ENCODE measurements around the gene CCT8. TPM values are rescaled to one million over a fixed set of nuclear protein-coding genes. Genes with fewer than 3 reads are reported as not detected.

Gene CCT8
- polyA plus RNA-seq, 1 donor from 2014 or later, result 249 TPM

DNA sequence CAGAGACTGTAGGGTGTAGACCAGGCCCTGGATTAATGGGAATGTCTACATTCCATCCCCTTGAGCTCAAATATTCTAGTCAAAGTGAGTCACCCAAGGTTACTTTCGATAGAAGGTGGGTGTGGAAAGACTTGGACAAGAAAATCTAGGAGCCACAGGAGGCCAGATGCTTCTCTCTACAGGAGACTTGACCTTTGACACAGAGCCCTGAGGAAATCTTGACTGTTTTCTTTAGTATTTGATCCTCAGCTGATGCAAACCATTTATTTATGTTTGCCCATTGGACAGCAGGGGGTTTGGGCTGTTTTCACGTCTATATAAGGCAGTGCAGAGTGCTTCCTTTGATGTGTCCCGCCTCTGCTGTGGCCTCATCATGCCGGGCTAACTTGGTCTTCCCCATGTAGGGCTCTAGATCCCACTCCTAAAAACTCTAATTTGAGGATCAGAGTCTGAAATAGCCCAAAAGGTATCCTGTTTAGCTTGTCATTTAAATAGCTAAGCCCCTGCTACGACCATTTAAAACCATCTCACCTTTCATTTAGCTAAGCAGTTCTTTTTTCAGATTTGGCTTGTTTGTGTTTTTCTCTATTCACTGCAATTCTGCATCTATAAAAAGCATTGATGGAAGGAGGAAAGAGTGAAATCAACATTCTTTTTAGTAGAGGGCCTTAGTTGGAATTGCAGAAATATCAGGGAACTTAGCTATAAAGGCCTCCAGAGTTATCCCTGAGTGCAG lies 41.5 kb upstream of the CCT8 start:
- TF ChIP-seq REST (IDR thresholded peaks at IDR 0.05; ENCODE audit: borderline replicate concordance) (no peak), SMC3 (conservative IDR thresholded peaks at IDR 0.05; ENCODE audit: poor library complexity) (no peak), MXI1 (conservative IDR thresholded peaks at IDR 0.05; ENCODE audit: poor library complexity, severe bottlenecking) (no peak), EZH2 (IDR thresholded peaks at IDR 0.05; ENCODE audit: borderline replicate concordance, insufficient read depth, low read length, poor library complexity, severe bottlenecking) (no peak), TAF1 (IDR thresholded peaks at IDR 0.05; ENCODE audit: low read depth) (no peak), POLR2AphosphoS5 (IDR thresholded peaks at IDR 0.05) (no peak), RAD21 (conservative IDR thresholded peaks at IDR 0.05) (no peak), CTCF (IDR thresholded peaks at IDR 0.05; ENCODE audit: poor library complexity, severe bottlenecking) (no peak), EP300 (conservative IDR thresholded peaks at IDR 0.05; ENCODE audit: poor library complexity, severe bottlenecking) (no peak)
- no peaks in the 10 kb centered on the region for H4K20me1 ChIP-seq (ENCODE audit: insufficient read depth)
- H3F3A ChIP-seq (ENCODE audit: insufficient read depth, low read length, poor library complexity, severe bottlenecking), result no peaks in the 10 kb centered on the region
- no peaks in the 10 kb centered on the region for H3K36me3 ChIP-seq (ENCODE audit: insufficient read depth, low read length)
- H3K4me2 ChIP-seq (ENCODE audit: low read length), result no peak overlapping the region
- no peaks in the 10 kb centered on the region for H3K27me3 ChIP-seq (ENCODE audit: insufficient read depth, low read depth, low read length)
- H3K9me3 ChIP-seq (ENCODE audit: low read length), result no peaks in the 10 kb centered on the region
- no peak overlapping the region for H3K27ac ChIP-seq (ENCODE audit: low read length)
- H2AFZ ChIP-seq (ENCODE audit: low read depth, low read length), result no peak overlapping the region
- no peak overlapping the region for H3K9ac ChIP-seq (ENCODE audit: low read length)
- no peak overlapping the region for H3K4me3 ChIP-seq (ENCODE audit: low read length)
- no peaks in the 10 kb centered on the region for H3K79me2 ChIP-seq (replicated peaks; ENCODE audit: insufficient read depth, low read length)
- no peaks in the 10 kb centered on the region for H3K9me2 ChIP-seq (ENCODE audit: insufficient read depth, low read length)

DNA sequence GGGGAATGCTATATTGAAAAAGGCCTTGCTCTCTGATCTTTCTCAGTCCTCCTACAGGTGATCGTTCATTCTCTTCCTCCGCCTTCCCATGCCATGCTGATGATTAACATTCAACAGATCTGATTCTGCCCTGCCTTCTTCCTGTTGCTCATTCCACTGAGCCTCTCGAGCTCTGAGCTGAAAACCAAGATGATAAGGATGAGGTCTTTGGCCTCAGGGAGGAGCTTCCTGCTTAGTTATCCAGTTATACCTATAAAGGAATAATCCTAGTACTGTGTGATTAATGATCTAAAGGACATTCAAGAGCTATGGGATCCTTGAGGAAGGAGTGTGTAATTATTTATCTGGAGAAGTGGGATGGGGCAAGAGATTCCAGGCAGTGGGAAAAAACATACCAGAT lies 31.8 kb upstream of the CCT8 start:
- Histone ChIP-seq H3F3A (ENCODE audit: insufficient read depth, low read length, poor library complexity, severe bottlenecking) (no peaks in the 10 kb centered on the region), H3K9ac (ENCODE audit: low read length) (no peak overlapping the region), H3K4me2 (ENCODE audit: low read length) (no peak overlapping the region), H3K9me2 (ENCODE audit: insufficient read depth, low read length) (no peaks in the 10 kb centered on the region), H3K79me2 (replicated peaks; ENCODE audit: insufficient read depth, low read length) (no peaks in the 10 kb centered on the region), H3K27me3 (ENCODE audit: insufficient read depth, low read depth, low read length) (no peaks in the 10 kb centered on the region), H3K4me3 (ENCODE audit: low read length) (no peak overlapping the region), H3K27ac (ENCODE audit: low read length) (no peak overlapping the region), H4K20me1 (ENCODE audit: insufficient read depth) (no peaks in the 10 kb centered on the region), H2AFZ (ENCODE audit: low read depth, low read length) (no peak overlapping the region), H3K9me3 (ENCODE audit: low read length) (no peaks in the 10 kb centered on the region), H3K36me3 (ENCODE audit: insufficient read depth, low read length) (no peaks in the 10 kb centered on the region)
- no peak for TF ChIP-seq RAD21 (conservative IDR thresholded peaks at IDR 0.05)
- TF ChIP-seq MXI1 (conservative IDR thresholded peaks at IDR 0.05; ENCODE audit: poor library complexity, severe bottlenecking), result no peak
- no peak for TF ChIP-seq EZH2 (IDR thresholded peaks at IDR 0.05; ENCODE audit: borderline replicate concordance, insufficient read depth, low read length, poor library complexity, severe bottlenecking)
- no peak for TF ChIP-seq REST (IDR thresholded peaks at IDR 0.05; ENCODE audit: borderline replicate concordance)
- TF ChIP-seq EP300 (conservative IDR thresholded peaks at IDR 0.05; ENCODE audit: poor library complexity, severe bottlenecking), result no peak
- TF ChIP-seq POLR2AphosphoS5 (IDR thresholded peaks at IDR 0.05), result no peak

All from neural cell (in vitro differentiated cells).